ENCODE measurements around the gene THRB.

Gene THRB

GRCh38 chr3:24222165-24222805 is 272.4 kb downstream of the THRB start:
- peak overlapping the region in 3 of 21 experiments; percentile 24 to 43 (median 33) for H3K27ac ChIP-seq

DNA sequence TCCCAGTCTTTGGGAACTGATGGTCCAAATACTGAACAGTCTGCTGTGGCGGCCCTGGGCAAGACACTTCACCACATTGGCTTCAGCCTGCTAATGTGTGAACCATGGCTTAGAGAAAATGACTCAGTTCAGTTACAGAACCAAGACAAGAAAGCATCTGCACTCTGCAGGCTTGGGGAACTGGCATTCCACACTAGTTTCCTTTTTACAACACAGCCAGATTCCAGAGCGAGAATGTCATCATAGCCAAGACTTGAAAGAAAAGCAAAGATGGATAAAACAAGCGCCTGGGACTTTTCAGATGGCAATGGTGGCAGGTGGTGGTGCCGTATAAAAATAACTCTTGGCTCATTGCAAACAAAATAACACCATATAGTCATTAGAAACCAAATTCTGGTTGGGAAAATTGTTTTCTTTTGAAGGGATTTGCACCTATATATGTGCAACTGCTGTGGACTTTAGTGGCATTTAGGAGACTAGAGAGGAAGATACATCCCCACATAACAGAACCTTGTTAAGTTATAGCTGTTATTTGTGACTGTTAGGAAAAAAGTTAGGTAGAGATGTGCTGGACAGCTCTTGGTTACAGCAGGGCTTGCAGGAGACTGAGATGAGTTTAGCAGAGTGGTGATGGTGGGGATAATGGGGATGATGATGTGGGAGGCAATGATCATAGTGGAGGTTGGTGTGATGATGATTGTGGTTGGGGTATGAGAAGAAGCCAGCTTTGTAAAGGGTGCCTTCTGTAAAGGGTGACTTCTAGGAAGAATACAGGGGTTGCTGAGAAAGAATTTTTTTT is 273.6 kb downstream of the THRB start:
- Histone ChIP-seq H3K4me3 (no peak overlapping the region), H3K27ac (peak overlapping the region in 5 of 21 experiments; percentile 26 to 62 (median 43))

More at GRCh38 chr3:24222165-24222805, 272.4 kb downstream of the THRB start:
- no peak overlapping the region for H3K4me3 ChIP-seq

DNA sequence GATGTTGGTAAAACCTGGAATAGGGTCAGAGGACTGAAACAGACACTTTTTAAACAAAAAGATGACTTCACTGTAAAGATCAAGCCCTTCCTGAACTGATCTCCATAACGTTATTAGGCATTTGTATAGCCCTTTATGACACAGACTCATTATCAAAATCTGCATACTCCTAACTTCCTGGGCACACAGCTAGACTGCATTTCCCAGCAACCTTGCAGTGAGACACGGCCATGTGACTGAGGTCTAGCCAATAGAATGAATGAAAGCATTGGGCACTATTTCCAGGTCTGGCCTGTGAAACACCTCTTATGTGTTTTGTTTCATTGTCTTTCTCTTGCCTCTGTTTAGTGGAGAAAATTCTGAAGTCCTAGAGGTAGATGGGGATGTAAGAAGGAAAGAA is 279.1 kb downstream of the THRB start:
- Histone ChIP-seq H3K4me3 (no peak overlapping the region), H3K27ac (no peak overlapping the region)

GRCh38 chr3:24211381-24211780 is 283.3 kb downstream of the THRB start:
- Histone ChIP-seq H3K27ac (no peak overlapping the region), H3K4me3 (no peak overlapping the region)

- Histone ChIP-seq H3K4me3 (no peak overlapping the region), H3K27ac (no peak overlapping the region)
Measured at GRCh38 chr3:24202071-24202470, 292.6 kb downstream of the THRB start.

DNA sequence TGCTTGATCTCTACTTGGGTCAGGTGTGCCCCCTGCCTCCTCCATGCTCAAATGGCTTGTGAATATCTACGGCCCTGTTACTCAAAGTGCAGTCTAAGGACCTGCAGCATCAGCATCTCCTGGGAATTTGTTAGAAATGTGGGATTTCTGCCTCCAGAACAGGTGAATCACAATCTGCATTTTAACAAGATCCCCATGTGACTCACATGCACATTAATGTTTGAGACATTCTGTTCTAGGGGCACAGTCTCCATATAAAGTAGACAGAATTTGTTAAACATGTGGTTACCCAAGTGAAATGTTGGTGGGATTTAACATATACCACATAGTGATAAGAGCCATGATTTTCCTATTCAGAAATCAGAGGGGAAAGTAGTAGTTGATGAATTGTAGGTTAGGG is 293.3 kb downstream of the THRB start:
- no peak overlapping the region for H3K4me3 ChIP-seq
- H3K27ac ChIP-seq, result no peak overlapping the region

DNA sequence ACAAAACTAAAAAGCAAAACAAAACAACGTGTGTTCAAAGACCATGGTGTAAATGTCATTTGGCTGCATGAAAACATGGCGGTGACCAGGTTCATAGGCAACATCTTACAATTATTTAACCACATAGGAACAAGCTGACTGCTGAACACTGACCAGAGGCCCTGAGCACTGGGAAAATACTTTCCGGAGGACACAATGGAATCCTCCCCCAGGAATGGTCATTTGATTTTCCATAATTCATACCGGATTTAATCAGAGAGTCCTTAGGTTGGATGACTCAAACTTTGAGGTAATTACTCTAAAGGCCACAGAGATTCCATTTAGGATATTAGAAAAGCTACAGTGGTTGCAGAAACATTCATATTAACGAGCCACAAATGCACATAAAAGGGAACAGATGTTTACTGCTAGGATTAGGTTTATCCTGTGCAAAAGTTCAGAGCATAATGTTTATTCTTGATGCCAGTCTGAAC is 294.8 kb downstream of the THRB start:
- H3K4me3 ChIP-seq, result no peak overlapping the region
- peak overlapping the region in 3 of 21 experiments; percentile 2 to 29 (median 12) for H3K27ac ChIP-seq

DNA sequence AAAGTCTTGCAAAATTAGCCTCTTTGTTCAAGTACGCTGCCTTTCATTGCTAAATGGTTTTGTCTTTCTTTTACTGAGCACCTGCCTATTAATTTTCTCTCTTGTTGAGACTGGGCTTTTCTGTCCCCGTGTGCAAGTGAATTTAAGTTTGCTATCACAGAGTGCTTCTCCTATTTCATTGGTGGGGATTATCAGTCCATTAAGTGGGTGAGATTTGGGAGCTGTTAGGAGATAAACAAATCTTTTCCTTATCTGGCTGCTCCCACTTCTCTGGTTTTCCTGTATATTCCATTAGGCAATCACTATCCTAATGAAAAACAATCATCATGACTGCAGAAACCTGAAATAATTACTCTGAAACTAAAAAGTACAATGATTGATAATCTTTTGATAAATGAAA is 295.4 kb downstream of the THRB start:
- Histone ChIP-seq H3K4me3 (no peak overlapping the region), H3K27ac (peak overlapping the region in 3 of 21 experiments; percentile 2 to 29 (median 12))

DNA sequence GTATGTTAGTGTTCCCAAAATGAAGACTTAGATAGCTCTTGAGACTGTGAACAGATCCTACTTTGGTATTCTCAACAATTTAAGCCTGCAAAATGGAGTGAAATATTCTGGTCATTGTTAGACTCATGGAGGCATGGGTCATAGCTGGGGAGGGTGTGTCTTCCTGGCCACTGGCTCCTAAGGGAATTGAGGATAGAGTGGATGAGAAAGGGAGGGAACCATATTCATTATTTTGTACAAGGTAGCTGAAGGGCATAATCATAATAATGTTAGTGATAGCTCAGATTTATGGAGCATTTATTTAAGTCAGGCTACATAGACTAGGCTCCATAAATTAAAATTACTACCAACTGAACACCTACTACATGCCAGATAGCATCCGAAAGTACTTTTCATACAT is 295.9 kb downstream of the THRB start:
- Histone ChIP-seq H3K4me3 (no peak overlapping the region), H3K27ac (no peak overlapping the region)

- H3K27ac ChIP-seq, result no peak overlapping the region
- no peak overlapping the region for H3K4me3 ChIP-seq
Measured at GRCh38 chr3:24197809-24198208, 296.8 kb downstream of the THRB start.

DNA sequence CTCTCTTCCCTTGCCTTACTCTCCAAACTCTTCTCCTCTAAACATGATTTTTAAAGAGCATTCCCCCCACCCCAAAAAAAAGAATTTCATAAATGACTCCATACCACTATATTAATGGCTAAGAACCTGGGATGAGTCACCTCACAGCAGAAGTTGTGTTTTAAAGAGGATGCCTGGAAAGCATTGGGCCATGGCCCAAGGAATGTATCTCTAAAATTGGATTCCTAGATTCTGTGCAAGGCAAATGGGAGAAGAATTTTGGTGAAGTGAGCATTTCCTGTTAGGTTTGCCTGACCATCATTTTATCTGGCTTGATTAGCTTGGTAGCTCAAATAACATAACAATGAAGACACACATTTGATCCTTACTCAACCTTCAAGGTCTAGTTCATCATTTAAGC is 298.1 kb downstream of the THRB start:
- H3K27ac ChIP-seq, result no peak overlapping the region

DNA sequence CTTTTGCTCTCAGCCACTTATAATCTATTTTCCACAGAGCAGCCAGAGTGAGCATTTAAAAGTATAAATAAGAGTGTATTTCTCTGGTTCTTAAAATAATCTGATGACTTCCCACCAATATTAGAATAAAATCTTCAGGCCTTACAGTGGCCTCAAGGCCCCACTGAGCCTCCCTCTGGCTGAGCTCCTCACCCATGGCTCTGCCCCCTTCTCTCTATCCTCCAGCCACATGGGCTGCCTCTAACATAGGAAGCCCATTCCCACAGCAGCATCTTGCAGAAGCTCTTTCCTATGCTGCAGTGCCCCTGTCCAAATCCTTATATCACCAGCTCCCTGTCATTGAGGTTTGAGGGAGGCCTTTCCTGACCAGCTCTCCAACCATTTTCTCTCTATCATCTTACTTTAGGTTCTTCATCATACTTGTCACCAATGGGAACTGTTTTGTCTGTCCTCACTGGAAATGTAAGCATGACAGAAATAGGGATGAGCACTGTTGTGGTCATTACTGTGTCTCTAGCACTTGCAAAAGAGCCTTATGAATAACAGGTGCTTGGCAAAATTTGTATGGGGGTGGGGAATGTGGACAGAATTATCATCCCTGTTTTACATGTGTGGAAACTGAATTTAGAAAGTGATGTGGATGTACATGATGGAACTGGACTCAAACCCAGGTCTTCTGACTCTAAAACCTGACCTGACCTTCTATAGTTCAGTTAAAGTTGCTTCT is 299.0 kb downstream of the THRB start:
- H3K27ac ChIP-seq, result no peak overlapping the region
- H3K4me3 ChIP-seq, result no peak overlapping the region

More for the DNA sequence above, 298.1 kb downstream of the THRB start:
- no peak overlapping the region for H3K4me3 ChIP-seq

DNA sequence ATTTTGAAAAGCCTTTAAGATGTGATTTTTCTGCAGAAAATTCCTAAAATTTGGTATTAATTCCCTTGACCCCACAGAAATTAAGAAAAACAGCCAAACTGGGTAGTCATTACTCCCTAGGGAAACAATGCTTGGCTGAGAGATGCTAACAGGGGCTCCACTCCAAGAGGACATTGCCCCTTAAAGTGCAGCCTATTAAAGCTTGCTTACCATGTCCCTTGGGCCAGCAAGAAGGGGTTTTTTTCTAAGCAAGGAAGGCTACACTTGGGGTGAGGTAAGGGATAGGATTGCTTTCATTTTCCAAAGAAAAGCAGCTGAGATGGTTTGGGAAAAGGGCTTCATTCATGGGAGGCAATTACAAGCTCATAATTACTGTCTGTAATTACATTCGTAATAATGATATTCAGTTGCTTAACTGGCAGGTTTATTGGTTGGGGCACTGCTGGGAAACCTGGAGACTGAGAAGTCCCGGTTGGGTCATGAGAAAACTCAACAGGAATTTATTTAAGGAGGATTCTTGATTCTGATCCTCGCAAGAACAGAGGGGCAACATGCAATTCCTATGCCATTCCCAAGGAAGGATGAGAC is 302.1 kb downstream of the THRB start:
- Histone ChIP-seq H3K4me3 (no peak overlapping the region), H3K27ac (no peak overlapping the region)

- Histone ChIP-seq H3K4me3 (no peak overlapping the region), H3K27ac (no peak overlapping the region)
Measured at GRCh38 chr3:24191801-24192403, 302.7 kb downstream of the THRB start.

GRCh38 chr3:24190256-24190655 is 304.4 kb downstream of the THRB start:
- Histone ChIP-seq H3K4me3 (no peak overlapping the region), H3K27ac (no peak overlapping the region)

- Histone ChIP-seq H3K4me3 (no peak overlapping the region), H3K27ac (peak overlapping the region in 1 of 21 experiments; percentile 17)
Measured at GRCh38 chr3:24185738-24186384, 308.8 kb downstream of the THRB start.

- Histone ChIP-seq H3K4me3 (no peak overlapping the region), H3K27ac (no peak overlapping the region)
Measured at GRCh38 chr3:24184528-24185176, 310.0 kb downstream of the THRB start.

DNA sequence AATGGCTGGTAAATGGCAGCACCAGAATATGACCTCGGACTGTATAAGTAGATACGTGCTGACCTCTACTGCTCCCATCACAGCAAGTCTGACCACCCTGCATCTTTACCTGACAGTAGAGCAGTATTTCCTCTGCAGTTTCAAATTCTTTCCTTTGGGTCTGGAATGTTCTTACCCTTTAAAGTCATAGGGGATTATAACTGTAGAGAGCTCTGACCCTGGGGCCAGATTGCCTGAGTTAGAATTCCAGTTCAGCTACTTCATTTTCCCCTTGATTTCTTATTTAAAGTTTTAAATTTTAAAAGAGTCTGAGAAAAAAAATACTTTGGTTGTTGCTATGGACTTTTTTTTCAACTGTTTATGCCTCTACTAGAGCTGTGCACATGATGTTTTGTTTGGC is 311.9 kb downstream of the THRB start:
- Histone ChIP-seq H3K4me3 (no peak overlapping the region), H3K27ac (no peak overlapping the region)

DNA sequence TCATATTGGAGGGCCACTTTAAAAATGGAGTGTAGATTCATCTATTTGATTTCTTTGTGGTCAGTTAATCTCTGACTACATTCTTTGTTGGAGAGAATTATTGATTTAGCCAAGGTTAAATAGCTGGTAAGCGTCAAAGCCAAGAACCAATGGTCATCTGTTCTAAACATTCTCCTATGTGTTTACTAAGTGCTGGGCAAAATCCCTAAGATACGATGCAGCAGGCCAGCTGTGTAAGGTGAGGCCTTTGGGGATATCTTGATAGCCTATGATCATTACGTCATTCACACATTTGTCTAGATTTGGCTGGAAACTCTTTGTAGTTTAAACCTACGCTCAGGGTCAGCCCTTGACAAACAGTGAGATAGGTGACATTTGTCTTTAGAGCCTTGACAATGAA is 313.4 kb downstream of the THRB start:
- no peak overlapping the region for H3K27ac ChIP-seq
- no peak overlapping the region for H3K4me3 ChIP-seq
